ENCODE measurements around the gene KIF16B. TPM values are rescaled to one million over a fixed set of nuclear protein-coding genes. Genes with fewer than 3 reads are reported as not detected.

Gene KIF16B
- total and polyA plus RNA-seq, 2 of the 8 experiments (the other 6 are each of a cell fraction or from before 2014, with no cell fraction given) = 3.0 to 9.2 TPM

- Histone ChIP-seq H2BK12ac (ENCODE audit: low read depth, low read length) (no peak overlapping the region), H4K20me1 (replicated peaks in 1 of 2; ENCODE audit: control insufficient read depth in 1 of 2, insufficient read depth in 2 of 2, low read length in 2 of 2) (no peaks in the 10 kb centered on the region)
- POLR2A ChIA-PET (ENCODE audit: partially characterized antibody) = no interaction called here
Measured at GRCh38 chr20:16451982-16452381, 121.3 kb downstream of the KIF16B start.

More at GRCh38 chr20:16451982-16452381, 121.3 kb downstream of the KIF16B start:
- no peak overlapping the region for H3K4ac ChIP-seq (replicated peaks; ENCODE audit: insufficient read length, low read depth, low read length)
- no peaks in the 10 kb centered on the region; a peak in 1 of 7 replicates for H3K4me1 ChIP-seq (replicated peaks in 1 of 4; ENCODE audit: control insufficient read depth in 3 of 4, insufficient read depth in 4 of 4, low read length in 3 of 4)
- no peak overlapping the region for H3K14ac ChIP-seq (ENCODE audit: insufficient read length)
- no peaks in the 10 kb centered on the region for H3K36me3 ChIP-seq (ENCODE audit: control insufficient read depth in 2 of 4, insufficient read depth in 4 of 4, low read length in 3 of 4)
- H2BK20ac ChIP-seq (ENCODE audit: low read length) = no peak overlapping the region
- no peaks in the 10 kb centered on the region for H3K79me2 ChIP-seq (ENCODE audit: control insufficient read depth in 1 of 2, insufficient read depth in 2 of 2, low read length in 2 of 2)
- no peak overlapping the region for H2BK5ac ChIP-seq (ENCODE audit: low read depth, low read length)
- H2AFZ ChIP-seq (ENCODE audit: low read length) = no peak overlapping the region
- no peak overlapping the region for H2BK120ac ChIP-seq (replicated peaks; ENCODE audit: low read depth, low read length)
- H4K91ac ChIP-seq (replicated peaks; ENCODE audit: insufficient read length, low read length) = no peak overlapping the region
- H3K56ac ChIP-seq (replicated peaks; ENCODE audit: insufficient read length, low read depth, low read length) = no peak overlapping the region
- no peak overlapping the region for H4K8ac ChIP-seq (ENCODE audit: extremely low read depth, insufficient read depth, low read length)
- no peaks in the 10 kb centered on the region; a peak in 1 of 7 replicates for H3K27me3 ChIP-seq (replicated peaks in 1 of 4; ENCODE audit: control insufficient read depth in 3 of 4, extremely low read depth in 1 of 4, insufficient read depth in 3 of 4, low read length in 3 of 4)
- FAIRE-seq (no peak), DNase-seq (ENCODE audit: low read depth in 1 of 2, low spot score in 2 of 2) (no peak)
- H3K9me3 ChIP-seq (ENCODE audit: insufficient read depth in 2 of 2, low read depth in 1 of 2, low read length in 1 of 2) = no peaks in the 10 kb centered on the region
- H2BK15ac ChIP-seq (ENCODE audit: low read length) = no peak overlapping the region
- no peak overlapping the region for H3K18ac ChIP-seq (ENCODE audit: extremely low read depth, low read length)
- H3K4me3 ChIP-seq (ENCODE audit: extremely low read depth in 1 of 4, insufficient read depth in 2 of 4, low read depth in 3 of 4, low read length in 4 of 4) = no peak overlapping the region
- no peak overlapping the region for H3K23ac ChIP-seq (ENCODE audit: insufficient read length)
- H3K9ac ChIP-seq (replicated peaks in 1 of 4; ENCODE audit: extremely low read depth in 1 of 4, low read depth in 3 of 4, low read length in 3 of 4) = no peak overlapping the region
- no peak overlapping the region for H4K5ac ChIP-seq (ENCODE audit: insufficient read length, low read depth, low read length)
- no peak overlapping the region for H3K27ac ChIP-seq (ENCODE audit: low read depth, low read length)
- H2AK5ac ChIP-seq (ENCODE audit: low read depth, low read length) = no peak overlapping the region
- CTCF ChIA-PET (ENCODE audit: partially characterized antibody) = interaction anchor here (0.6 to 1.5 kb wide), 6 partner anchors 17 to 615 kb away, joined by 3 to 5 read pairs (median 3); no protein-coding TSS in a partner anchor
- no peak for TF ChIP-seq PHF8 (conservative IDR thresholded peaks at IDR 0.05; ENCODE audit: low read depth, low read length)
- WGBS, 2 experiments (ENCODE audit: extremely low coverage in 1 of 2, insufficient coverage in 1 of 2, insufficient read length in 1 of 2, insufficient replicate concordance in 2 of 2, low coverage in 1 of 2, low lambda C conversion rate in 2 of 2, missing lambda C conversion rate in 1 of 2) = 80% methylated on average over 1 of the region's 1 CpG; no CpG with 5 or more reads in 1 of the 2 experiments
- H3K23me2 ChIP-seq (ENCODE audit: low read depth, low read length) = no peaks in the 10 kb centered on the region
- H3K4me2 ChIP-seq (ENCODE audit: insufficient read depth in 1 of 2, low read depth in 2 of 2, low read length in 2 of 2) = no peak overlapping the region
- H3K79me1 ChIP-seq (ENCODE audit: low read depth, low read length) = no peaks in the 10 kb centered on the region; the same call in 1 of the 2 replicates

Measured in H1 (cell line).